BLaER1 (cell line): Measurements from ENCODE around the gene TBL1XR1.
A peak's percentile ranks its signal among the peaks of the same experiment; 100 is the strongest.
"Not testable (repeated sequence)": the region's sequence is repeated elsewhere in the genome, so short reads cannot be mapped to it uniquely, and the experiment has no call there.

Experiments used
- H3K27ac ChIP-seq: shearing (Covaris generic); formaldehyde crosslinking; 2 replicates; pipeline ENCODE4 v1.8.1; 2022
- H3K27me3 ChIP-seq: shearing (Covaris generic); formaldehyde crosslinking; 2 replicates; pipeline ENCODE4 v1.8.1; 2022
- H3K36me3 ChIP-seq: shearing (Covaris generic); formaldehyde crosslinking; 2 replicates; pipeline ENCODE4 v1.8.1; 2022
- H3K4me1 ChIP-seq: shearing (Covaris generic); formaldehyde crosslinking; 2 replicates; pipeline ENCODE4 v1.8.1; 2022
- H3K4me2 ChIP-seq: shearing (Covaris generic); formaldehyde crosslinking; 2 replicates; pipeline ENCODE4 v1.8.1; 2022
- H3K4me3 ChIP-seq: shearing (Covaris generic); formaldehyde crosslinking; 2 replicates; pipeline ENCODE4 v1.8.1; 2022
- H3K9ac ChIP-seq: shearing (Covaris generic); formaldehyde crosslinking; 2 replicates; pipeline ENCODE4 v1.8.1; 2022
- H3K9me3 ChIP-seq: shearing (Covaris generic); formaldehyde crosslinking; 2 replicates; pipeline ENCODE4 v1.8.1; 2022
- H4K20me1 ChIP-seq: shearing (Covaris generic); formaldehyde crosslinking; 2 replicates; pipeline ENCODE4 v1.8.1; 2022
- Cebpa-rat ChIP-seq: shearing (Covaris generic); IDR thresholded peaks from 2 replicates; pipeline ENCODE4 v1.8.1; 2022

TBL1XR1 gene

DNA sequence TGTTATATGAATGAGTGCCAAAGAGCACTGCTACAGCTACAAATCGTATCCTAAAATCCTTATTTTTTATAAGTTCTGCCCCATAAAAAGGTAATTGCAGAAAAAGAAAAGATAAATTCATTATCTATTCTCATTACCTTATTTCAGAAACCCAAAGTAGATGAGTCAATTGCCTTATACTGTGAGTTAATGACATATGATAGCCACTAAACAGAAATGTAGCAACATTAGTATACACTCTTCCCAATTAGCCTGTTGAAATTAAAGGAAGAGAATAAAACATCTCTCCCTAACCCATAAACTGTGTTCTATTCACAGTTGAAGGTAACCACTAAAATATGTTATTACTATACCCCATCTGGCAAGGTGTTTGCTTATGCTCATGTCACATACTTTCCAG, 11.0 kb downstream of the TBL1XR1 start:
- Histone ChIP-seq H3K4me1 (peaks cover 83% of the 10 kb centered on the region), H3K36me3 (peaks cover 88% of the 10 kb centered on the region), H3K4me3 (no peak overlapping the region), H3K4me2 (peak overlapping the region; percentile 36; the same call in 1 of the 2 replicates), H3K9me3 (peaks cover 18% of the 10 kb centered on the region), H3K27ac (no peak overlapping the region), H4K20me1 (peaks cover 100% of the 10 kb centered on the region), H3K9ac (no peak overlapping the region), H3K27me3 (no peaks in the 10 kb centered on the region)
- no peak for TF ChIP-seq Cebpa-rat

DNA sequence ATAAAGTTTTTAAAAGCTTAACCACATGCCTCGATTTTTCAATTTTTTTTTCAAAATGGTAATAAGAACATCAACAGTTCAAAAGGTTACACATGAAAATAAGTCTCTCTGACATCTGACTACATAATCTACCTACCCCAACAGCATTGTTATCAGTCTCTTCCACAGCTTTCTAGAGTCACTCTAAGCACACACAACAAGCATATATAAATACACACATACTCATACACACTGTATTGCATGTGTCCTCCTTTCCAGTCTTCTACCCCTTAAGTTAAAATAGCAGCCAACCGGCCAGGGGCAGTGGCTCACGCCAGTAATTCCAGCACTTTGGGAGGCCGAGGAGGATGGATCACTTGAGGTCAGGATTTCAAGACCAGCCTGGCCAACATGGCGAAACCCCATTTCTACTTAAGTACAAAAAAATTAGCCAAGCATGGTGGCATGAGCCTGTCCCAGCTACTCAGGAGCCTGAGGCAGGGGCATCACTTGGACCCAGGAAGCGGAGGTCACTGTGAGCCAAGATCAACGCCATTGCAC, 12.2 kb downstream of the TBL1XR1 start:
- no peaks in the 10 kb centered on the region for H3K27me3 ChIP-seq
- H3K9me3 ChIP-seq: peaks cover 18% of the 10 kb centered on the region
- peaks cover 81% of the 10 kb centered on the region for H3K4me1 ChIP-seq
- H3K27ac ChIP-seq: no peak overlapping the region
- H3K36me3 ChIP-seq: peaks cover 89% of the 10 kb centered on the region
- peaks cover 100% of the 10 kb centered on the region for H4K20me1 ChIP-seq
- no peak overlapping the region for H3K9ac ChIP-seq
- no peak overlapping the region for H3K4me3 ChIP-seq
- TF ChIP-seq Cebpa-rat: no peak
- H3K4me2 ChIP-seq: peak overlapping the region; percentile 36

DNA sequence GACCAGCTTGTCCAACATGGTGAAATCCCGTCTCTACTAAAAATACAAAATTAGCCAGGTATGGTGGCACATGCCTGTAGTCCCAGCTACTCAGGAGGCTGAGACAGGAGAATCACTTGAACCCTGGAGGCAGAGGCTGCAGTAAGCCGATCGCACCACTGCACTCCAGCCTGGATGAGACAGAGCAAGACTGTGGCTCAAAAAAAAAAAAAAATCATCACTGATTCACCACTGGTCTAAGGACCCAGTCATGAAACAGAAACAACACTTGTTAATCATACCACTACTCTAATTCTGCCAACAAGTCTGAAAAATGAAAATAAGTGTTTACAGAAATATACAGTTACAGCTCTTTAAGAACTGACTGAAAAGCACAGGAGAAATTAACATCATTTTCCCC, 12.7 kb downstream of the TBL1XR1 start:
- H3K27me3 ChIP-seq, H3K9ac ChIP-seq, H3K4me3 ChIP-seq, H3K27ac ChIP-seq: not testable (repeated sequence)
- peaks cover 18% of the 10 kb centered on the region for H3K9me3 ChIP-seq
- peaks cover 89% of the 10 kb centered on the region for H3K36me3 ChIP-seq
- H4K20me1 ChIP-seq: peaks cover 100% of the 10 kb centered on the region
- H3K4me2 ChIP-seq: peak overlapping the region; percentile 9; the same call in 1 of the 2 replicates
- peaks cover 81% of the 10 kb centered on the region for H3K4me1 ChIP-seq

DNA sequence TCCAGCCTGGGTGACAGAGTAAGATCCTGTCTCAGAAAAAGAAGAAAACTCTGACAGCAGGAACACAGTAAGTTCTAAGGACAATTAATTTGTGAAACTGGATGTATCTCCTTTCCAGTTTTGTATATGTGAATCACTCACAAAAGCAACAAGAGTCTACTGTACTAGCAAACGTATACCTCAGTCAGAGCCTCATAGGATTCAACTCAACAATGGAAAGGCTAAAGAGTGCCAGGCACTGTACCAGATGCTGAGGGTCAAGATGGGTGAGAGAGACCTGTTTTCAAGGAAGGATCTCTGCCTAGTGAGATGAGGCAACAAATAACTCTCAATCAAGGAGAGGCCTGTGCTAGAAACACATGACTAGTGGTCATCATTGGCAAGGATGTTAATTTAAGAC, 14.9 kb downstream of the TBL1XR1 start:
- no peak overlapping the region for H3K9ac ChIP-seq
- H3K9me3 ChIP-seq: peaks cover 18% of the 10 kb centered on the region
- peaks cover 93% of the 10 kb centered on the region for H3K36me3 ChIP-seq
- H3K4me2 ChIP-seq: peak overlapping the region; percentile 35
- H3K27me3 ChIP-seq: no peaks in the 10 kb centered on the region
- no peak overlapping the region for H3K27ac ChIP-seq
- peaks cover 100% of the 10 kb centered on the region for H4K20me1 ChIP-seq
- TF ChIP-seq Cebpa-rat: no peak
- peaks cover 76% of the 10 kb centered on the region for H3K4me1 ChIP-seq
- no peak overlapping the region for H3K4me3 ChIP-seq

DNA sequence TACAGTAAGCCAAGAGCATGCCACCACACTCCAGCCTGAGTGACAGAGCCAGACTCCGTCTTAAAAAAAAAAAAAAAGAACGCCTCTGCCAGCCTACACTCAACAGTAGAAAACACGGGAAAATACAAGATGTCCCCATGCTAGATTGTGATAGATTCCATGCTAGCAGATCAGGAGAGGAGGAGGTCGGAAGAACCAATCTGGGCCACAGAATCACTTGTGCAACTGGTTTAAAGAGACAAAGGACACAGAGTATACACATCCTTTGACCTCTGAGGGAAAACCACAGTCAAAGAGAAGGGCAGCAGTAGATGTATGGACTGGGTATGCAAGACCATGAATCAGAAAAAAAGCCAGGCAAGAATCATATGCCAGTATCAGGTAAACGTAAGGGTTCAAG, 15.9 kb downstream of the TBL1XR1 start:
- no peak overlapping the region for H3K4me3 ChIP-seq
- no peaks in the 10 kb centered on the region for H3K27me3 ChIP-seq
- H3K36me3 ChIP-seq: peaks cover 95% of the 10 kb centered on the region
- H3K9ac ChIP-seq: no peak overlapping the region
- peaks cover 100% of the 10 kb centered on the region for H4K20me1 ChIP-seq
- no peak for TF ChIP-seq Cebpa-rat
- H3K27ac ChIP-seq: no peak overlapping the region
- peaks cover 69% of the 10 kb centered on the region for H3K4me1 ChIP-seq
- H3K9me3 ChIP-seq: peaks cover 25% of the 10 kb centered on the region
- peak overlapping the region; percentile 35 for H3K4me2 ChIP-seq

DNA sequence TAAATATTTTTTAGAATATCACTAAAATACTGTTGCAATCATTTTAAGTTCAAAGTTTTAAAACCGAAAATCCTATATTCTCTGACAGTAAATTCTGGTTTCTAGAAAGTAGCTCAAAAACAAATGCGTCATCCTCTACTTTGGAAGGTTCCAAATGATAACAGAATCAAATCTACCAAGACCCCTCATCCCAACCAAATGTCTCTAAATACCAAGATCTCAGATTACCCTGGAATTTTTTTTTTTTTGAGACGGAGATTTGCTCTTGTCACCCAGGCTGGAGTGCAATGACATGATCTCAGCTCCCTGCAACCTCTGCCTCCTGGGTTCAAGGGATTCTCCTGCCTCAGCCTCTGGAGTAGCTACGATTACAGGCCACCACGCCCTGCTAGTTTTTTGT, 16.8 kb downstream of the TBL1XR1 start:
- H3K27ac ChIP-seq: no peak overlapping the region
- peaks cover 26% of the 10 kb centered on the region for H3K9me3 ChIP-seq
- H3K9ac ChIP-seq: no peak overlapping the region
- no peaks in the 10 kb centered on the region for H3K27me3 ChIP-seq
- H3K36me3 ChIP-seq: peaks cover 94% of the 10 kb centered on the region
- H3K4me2 ChIP-seq: peak overlapping the region; percentile 13
- no peak overlapping the region for H3K4me3 ChIP-seq
- H3K4me1 ChIP-seq: peaks cover 60% of the 10 kb centered on the region
- TF ChIP-seq Cebpa-rat: no peak
- H4K20me1 ChIP-seq: peaks cover 100% of the 10 kb centered on the region

DNA sequence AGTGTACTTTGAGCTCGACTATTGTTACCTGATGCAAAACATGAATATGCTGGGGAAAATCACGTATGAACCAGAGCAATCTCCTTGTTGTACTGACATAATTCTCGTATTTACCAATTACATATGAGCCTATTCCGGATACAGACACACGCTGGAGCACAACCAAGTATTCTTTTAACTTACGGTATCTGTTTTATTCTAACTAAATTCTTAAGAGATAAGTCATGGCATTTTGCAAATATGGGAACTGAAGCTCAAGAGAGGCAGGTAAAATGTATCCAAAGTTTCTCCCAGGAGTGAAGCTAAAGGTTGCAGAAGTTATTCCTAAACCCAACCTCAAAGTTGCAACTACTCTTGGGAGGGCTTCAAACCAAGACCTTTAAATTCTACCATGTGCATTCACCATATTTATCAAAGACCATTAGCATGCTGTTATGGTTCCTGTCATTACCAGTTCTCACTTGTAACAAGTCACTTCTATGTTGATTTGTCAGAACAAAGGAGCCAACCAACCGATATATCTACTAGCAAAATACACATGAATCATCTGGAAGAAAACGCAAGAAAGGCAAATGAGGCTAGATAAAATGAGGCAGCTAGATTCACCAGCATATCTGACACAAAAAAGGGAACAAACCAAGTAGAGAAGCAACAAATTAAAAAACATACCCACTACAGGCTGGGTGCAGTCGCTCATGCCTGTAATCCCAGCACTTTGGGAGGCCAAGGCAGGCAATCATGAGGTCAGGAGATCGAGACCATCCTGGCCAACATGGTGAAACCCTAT, 17.8 kb downstream of the TBL1XR1 start:
- H4K20me1 ChIP-seq: peaks cover 100% of the 10 kb centered on the region
- H3K9ac ChIP-seq: no peak overlapping the region
- H3K9me3 ChIP-seq: peaks cover 26% of the 10 kb centered on the region
- H3K4me3 ChIP-seq: no peak overlapping the region
- no peak overlapping the region for H3K27ac ChIP-seq
- no peak for TF ChIP-seq Cebpa-rat
- peaks cover 92% of the 10 kb centered on the region for H3K36me3 ChIP-seq
- H3K27me3 ChIP-seq: no peaks in the 10 kb centered on the region
- 0 out of 2 replicates have a peak overlapping the region, but pooled peaks have one; percentile 7 for H3K4me2 ChIP-seq
- H3K4me1 ChIP-seq: peaks cover 52% of the 10 kb centered on the region

DNA sequence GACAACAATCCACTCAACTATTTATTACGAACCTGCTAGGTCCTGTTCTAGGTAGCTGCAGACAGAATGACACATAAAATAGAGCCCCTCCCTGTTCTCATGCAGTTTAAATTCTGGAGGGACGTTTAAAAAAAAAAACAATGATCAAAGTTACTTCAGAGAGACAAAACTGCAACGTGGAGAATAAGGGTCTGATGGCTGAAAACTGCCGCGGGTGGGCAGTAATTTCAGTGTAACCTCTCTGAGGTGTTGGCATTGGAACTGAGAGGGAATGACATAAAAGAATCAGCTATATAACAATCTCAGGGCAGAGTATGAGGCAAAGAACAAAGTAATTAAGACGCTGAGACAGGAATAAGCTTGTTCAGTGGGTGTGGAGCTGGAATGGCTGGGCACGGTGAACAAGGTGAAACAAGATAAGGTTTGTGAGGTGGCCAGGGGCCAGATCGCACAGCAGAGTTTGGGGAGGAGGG, 19.5 kb downstream of the TBL1XR1 start:
- Histone ChIP-seq H3K36me3 (peaks cover 90% of the 10 kb centered on the region), H3K4me2 (no peak overlapping the region), H3K27ac (no peak overlapping the region), H4K20me1 (peaks cover 100% of the 10 kb centered on the region), H3K4me3 (no peak overlapping the region), H3K4me1 (peaks cover 45% of the 10 kb centered on the region), H3K9me3 (peaks cover 19% of the 10 kb centered on the region; the same call in 1 of the 2 replicates), H3K27me3 (no peaks in the 10 kb centered on the region), H3K9ac (no peak overlapping the region)
- no peak for TF ChIP-seq Cebpa-rat

DNA sequence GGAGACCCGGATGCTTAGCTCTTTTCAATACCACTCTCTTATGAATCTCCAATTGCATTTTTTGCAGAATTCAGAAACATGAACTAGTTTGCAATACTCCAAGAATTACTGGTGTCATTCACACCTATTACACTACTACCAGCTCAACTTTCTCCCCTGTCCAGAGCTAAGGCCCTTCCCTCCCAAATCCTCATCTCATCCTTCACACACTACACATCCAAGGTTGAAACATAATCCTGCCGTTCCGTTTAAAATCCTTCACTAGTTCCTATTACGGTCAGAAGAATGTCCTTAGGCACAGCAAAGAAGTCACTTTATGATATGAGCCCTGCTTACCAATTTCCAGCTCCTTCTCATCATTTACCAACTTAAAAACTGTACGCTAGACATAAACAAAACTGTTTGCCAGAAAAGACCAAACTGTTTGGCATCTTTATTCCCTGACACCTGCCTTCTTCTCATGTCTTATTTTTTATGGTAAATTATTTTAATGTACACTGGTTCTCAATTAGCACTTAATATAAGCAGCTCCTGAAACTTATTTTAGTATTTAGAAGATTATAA, 22.6 kb downstream of the TBL1XR1 start:
- Histone ChIP-seq H3K36me3 (peaks cover 93% of the 10 kb centered on the region), H3K4me2 (no peak overlapping the region), H3K9me3 (peaks cover 28% of the 10 kb centered on the region), H3K4me1 (peaks cover 36% of the 10 kb centered on the region), H4K20me1 (peaks cover 100% of the 10 kb centered on the region), H3K27ac (no peak overlapping the region), H3K9ac (no peak overlapping the region), H3K4me3 (no peak overlapping the region), H3K27me3 (no peaks in the 10 kb centered on the region)
- TF ChIP-seq Cebpa-rat: no peak
